ENCODE results near the gene EDC4. TPM values are rescaled to one million over a fixed set of nuclear protein-coding genes. Genes with fewer than 3 reads are reported as not detected.

EDC4 gene
- total and polyA plus RNA-seq, 9 of the 15 experiments (the other 6 are each of a cell fraction or from before 2014, with no cell fraction given): 1.1 to 131 (median 74.0) TPM

DNA sequence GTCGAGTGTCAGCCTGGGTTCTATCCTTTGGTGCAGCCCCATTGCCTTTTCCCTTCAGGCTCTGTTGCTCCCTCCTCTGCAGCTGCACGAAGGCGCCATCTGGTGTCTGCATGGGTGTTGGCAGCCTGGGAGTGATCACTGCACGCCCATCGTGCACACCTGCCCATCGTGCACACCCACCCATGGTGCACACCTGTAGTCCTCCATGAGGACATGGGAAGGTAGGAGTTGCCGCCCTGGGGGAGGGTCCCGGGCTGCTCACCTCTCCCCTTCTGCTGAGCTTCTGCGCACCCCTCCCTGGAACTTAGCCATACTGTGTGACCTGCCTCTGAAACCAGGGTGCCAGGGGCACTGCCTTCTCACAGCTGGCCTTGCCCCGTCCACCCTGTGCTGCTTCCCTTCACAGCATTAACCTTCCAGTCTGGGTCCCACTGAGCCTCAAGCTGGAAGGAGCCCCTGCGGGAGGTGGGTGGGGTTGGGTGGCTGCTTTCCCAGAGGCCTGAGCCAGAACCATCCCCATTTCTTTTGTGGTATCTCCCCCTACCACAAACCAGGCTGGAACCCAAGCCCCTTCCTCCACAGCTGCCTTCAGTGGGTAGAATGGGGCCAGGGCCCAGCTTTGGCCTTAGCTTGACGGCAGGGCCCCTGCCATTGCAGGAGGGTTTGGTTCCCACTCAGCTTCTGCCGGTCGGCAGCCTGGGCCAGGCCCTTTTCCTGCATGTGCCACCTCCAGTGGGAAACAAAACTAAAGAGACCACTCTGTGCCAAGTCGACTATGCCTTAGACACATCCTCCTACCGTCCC lies 55.9 kb downstream of the EDC4 start:
- peak; percentile 95 for FAIRE-seq
- WGBS (ENCODE audit: insufficient coverage, low coverage, missing lambda C conversion rate): 32% methylated on average over 16 of the region's 16 CpGs
- no peak overlapping the region for H3K27ac ChIP-seq (ENCODE audit: extremely low read depth, low read depth, low read length)
- peak; percentile 5 for TF ChIP-seq ZFP36 (IDR thresholded peaks at IDR 0.05; ENCODE audit: low read depth, low read length, partially characterized antibody)
- no peak for TF ChIP-seq PRMT5 (CRISPR knock-in tag; IDR thresholded peaks at IDR 0.05)
- TF ChIP-seq, protein P1, sequence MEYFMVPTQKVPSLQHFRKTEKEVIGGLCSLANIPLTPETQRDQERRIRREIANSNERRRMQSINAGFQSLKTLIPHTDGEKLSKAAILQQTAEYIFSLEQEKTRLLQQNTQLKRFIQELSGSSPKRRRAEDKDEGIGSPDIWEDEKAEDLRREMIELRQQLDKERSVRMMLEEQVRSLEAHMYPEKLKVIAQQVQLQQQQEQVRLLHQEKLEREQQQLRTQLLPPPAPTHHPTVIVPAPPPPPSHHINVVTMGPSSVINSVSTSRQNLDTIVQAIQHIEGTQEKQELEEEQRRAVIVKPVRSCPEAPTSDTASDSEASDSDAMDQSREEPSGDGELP (CRISPR knock-in tag; IDR thresholded peaks at IDR 0.05; ENCODE audit: borderline replicate concordance): peak; percentile 60; the same call in 1 of the 2 replicates
- TF ChIP-seq RAD21 (CRISPR knock-in tag; conservative IDR thresholded peaks at IDR 0.05 in 1 of 2, IDR thresholded peaks at IDR 0.05 in 1 of 2): peak; percentile 87 to 95
- 0 out of 4 replicates have a peak, but pooled peaks of 1 of the 2 experiments have one; percentile 23 for TF ChIP-seq MAZ (CRISPR knock-in tag; conservative IDR thresholded peaks at IDR 0.05 in 1 of 2, IDR thresholded peaks at IDR 0.05 in 1 of 2)
- TF ChIP-seq, protein P2, sequence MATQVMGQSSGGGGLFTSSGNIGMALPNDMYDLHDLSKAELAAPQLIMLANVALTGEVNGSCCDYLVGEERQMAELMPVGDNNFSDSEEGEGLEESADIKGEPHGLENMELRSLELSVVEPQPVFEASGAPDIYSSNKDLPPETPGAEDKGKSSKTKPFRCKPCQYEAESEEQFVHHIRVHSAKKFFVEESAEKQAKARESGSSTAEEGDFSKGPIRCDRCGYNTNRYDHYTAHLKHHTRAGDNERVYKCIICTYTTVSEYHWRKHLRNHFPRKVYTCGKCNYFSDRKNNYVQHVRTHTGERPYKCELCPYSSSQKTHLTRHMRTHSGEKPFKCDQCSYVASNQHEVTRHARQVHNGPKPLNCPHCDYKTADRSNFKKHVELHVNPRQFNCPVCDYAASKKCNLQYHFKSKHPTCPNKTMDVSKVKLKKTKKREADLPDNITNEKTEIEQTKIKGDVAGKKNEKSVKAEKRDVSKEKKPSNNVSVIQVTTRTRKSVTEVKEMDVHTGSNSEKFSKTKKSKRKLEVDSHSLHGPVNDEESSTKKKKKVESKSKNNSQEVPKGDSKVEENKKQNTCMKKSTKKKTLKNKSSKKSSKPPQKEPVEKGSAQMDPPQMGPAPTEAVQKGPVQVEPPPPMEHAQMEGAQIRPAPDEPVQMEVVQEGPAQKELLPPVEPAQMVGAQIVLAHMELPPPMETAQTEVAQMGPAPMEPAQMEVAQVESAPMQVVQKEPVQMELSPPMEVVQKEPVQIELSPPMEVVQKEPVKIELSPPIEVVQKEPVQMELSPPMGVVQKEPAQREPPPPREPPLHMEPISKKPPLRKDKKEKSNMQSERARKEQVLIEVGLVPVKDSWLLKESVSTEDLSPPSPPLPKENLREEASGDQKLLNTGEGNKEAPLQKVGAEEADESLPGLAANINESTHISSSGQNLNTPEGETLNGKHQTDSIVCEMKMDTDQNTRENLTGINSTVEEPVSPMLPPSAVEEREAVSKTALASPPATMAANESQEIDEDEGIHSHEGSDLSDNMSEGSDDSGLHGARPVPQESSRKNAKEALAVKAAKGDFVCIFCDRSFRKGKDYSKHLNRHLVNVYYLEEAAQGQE (IDR thresholded peaks at IDR 0.05; ENCODE audit: borderline replicate concordance): peak; percentile 89
- TF ChIP-seq, protein P2 (CRISPR knock-in tag; IDR thresholded peaks at IDR 0.05; ENCODE audit: low read depth): no peak
- TF ChIP-seq, protein P3, sequence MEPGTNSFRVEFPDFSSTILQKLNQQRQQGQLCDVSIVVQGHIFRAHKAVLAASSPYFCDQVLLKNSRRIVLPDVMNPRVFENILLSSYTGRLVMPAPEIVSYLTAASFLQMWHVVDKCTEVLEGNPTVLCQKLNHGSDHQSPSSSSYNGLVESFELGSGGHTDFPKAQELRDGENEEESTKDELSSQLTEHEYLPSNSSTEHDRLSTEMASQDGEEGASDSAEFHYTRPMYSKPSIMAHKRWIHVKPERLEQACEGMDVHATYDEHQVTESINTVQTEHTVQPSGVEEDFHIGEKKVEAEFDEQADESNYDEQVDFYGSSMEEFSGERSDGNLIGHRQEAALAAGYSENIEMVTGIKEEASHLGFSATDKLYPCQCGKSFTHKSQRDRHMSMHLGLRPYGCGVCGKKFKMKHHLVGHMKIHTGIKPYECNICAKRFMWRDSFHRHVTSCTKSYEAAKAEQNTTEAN (CRISPR knock-in tag; IDR thresholded peaks at IDR 0.05): 0 out of 2 replicates have a peak, but pooled peaks have one; percentile 33

More for the DNA sequence above, 55.9 kb downstream of the EDC4 start:
- intact Hi-C loops (cut with micrococcal nuclease): loop anchor here (1.0 to 2.0 kb wide), 3 partner anchors 45 to 256 kb away; no protein-coding TSS in a partner anchor
- Histone ChIP-seq H3K4me2 (ENCODE audit: insufficient read depth, low read length) (no peak overlapping the region), H2AFZ (ENCODE audit: low read depth, low read length) (no peak overlapping the region), H3K9ac (ENCODE audit: insufficient read depth in 1 of 2, low read depth in 2 of 2, low read length in 2 of 2) (no peak overlapping the region; a peak in 1 of 4 replicates), H3K4me1 (replicated peaks in 1 of 2; ENCODE audit: control insufficient read depth in 2 of 2, insufficient read depth in 2 of 2, low read length in 2 of 2) (peaks cover 1 to 33% of the 10 kb centered on the region in 2 experiments; a peak in 3 of 5 replicates), H3K36me3 (ENCODE audit: control insufficient read depth, insufficient read depth, low read length) (peaks cover 22% of the 10 kb centered on the region; the same call in 2 of the 3 replicates), H3K9me1 (ENCODE audit: control insufficient read depth, insufficient read depth, low read length) (no peaks in the 10 kb centered on the region), H4K20me1 (replicated peaks; ENCODE audit: control insufficient read depth, insufficient read depth, low read length) (peaks cover 3% of the 10 kb centered on the region; the same call in 1 of the 2 replicates), H3K79me2 (ENCODE audit: control insufficient read depth, insufficient read depth, low read length) (peaks cover 4% of the 10 kb centered on the region; the same call in 2 of the 3 replicates), H3K27me3 (ENCODE audit: control insufficient read depth in 2 of 2, insufficient read depth in 2 of 2, low read length in 2 of 2) (no peaks in the 10 kb centered on the region), H3K4me3 (no peak overlapping the region), H3K9me3 (replicated peaks; ENCODE audit: control insufficient read depth, insufficient read depth, low read depth, low read length) (no peaks in the 10 kb centered on the region)
- ChIA-PET POLR2A (interaction anchor here (0.6 kb wide), 1 partner anchor 20 kb away, joined by 3 read pairs; no protein-coding TSS in a partner anchor), CTCF (ENCODE audit: low intra/inter-chr PET ratio) (interaction anchor here (1.2 to 3.8 kb wide), 6 partner anchors 9 to 407 kb away, joined by 4 to 35 read pairs (median 15); partner anchors contain the start of gene NRN1L)
- BruUV-seq (replicated peaks): no TSS peak
- in situ Hi-C loops (cut with MboI): loop anchor here (5.0 to 10.0 kb wide), 3 partner anchors 111 to 404 kb away; partner anchors contain the start of genes C16orf86, ENKD1 and RIPOR1
- peak; percentile 93 for ATAC-seq
- DNase-seq (ENCODE audit: extremely low read depth in 1 of 4, low spot score in 3 of 4): peak; percentile 75 to 81 (median 79)
